GM12878 (cell line): ENCODE measurements around the gene CGB2. TPM values are rescaled to one million over a fixed set of nuclear protein-coding genes. Genes with fewer than 3 reads are reported as not detected.

Experiments
- ATAC-seq: fragments of 200-7000 bp; cut with Tn5 transposase; 3 replicates; pipeline ENCODE4 v1.9.1; 2020; ENCODE audit warnings: mild to moderate bottlenecking, moderate library complexity
- BruUV-seq: library from RNA; stranded (reverse); fragments of 400-500 nt; replicated peaks from 2 replicates; lab custom pipeline; 2021; lab: Mats Ljungman, UMichigan
- CTCF ChIA-PET: fragments of 300-600 bp; sonication (Branson Sonifier 250); formaldehyde crosslinking; extraction: SDS; loops from one replicate; lab custom pipeline; 2021; ENCODE audit warnings: inconsistent platforms; lab: Yijun Ruan, JAX
- POLR2A ChIA-PET: fragments of 350-600 bp; formaldehyde crosslinking; extraction: SDS; loops from one replicate; lab custom pipeline; 2021; ENCODE audit warnings: inconsistent platforms; lab: Charles Lee
- RAD21 ChIA-PET: fragments of 300-600 bp; sonication (Branson Sonifier 250); formaldehyde crosslinking; loops from one replicate; lab custom pipeline; 2023; ENCODE audit warnings: antibody characterized with exemption; ENCODE audit not compliant: unreplicated experiment; lab: Charles Lee
- SMC1A ChIA-PET: fragments of 300-600 bp; sonication (Branson Sonifier 250); formaldehyde crosslinking; loops from one replicate; lab custom pipeline; 2023; ENCODE audit not compliant: unreplicated experiment, uncharacterized antibody; lab: Charles Lee
- DNase-seq: peaks from one replicate; pipeline ENCODE4 v3.0.0-alpha.2; 2011; ENCODE audit warnings: low read depth, low spot score
- FAIRE-seq: peaks from 3 replicates; lab custom pipeline; 2011; peaks lifted over from hg19 to GRCh38; lab: Jason Lieb, UNC
- H2AFZ ChIP-seq: 2 replicates; pipeline ENCODE4 v1.6.0; 2011; ENCODE audit warnings: low read depth, low read length, control low read depth; ENCODE audit not compliant: control insufficient read depth
- H3K27ac ChIP-seq: 2 replicates; pipeline ENCODE4 v1.5.1; 2011; ENCODE audit warnings: control low read depth; ENCODE audit not compliant: control insufficient read depth, insufficient read depth
- H3K27me3 ChIP-seq, 2 experiments: replicated peaks in 1 of 2; 2 replicates each; pipeline versions ENCODE4 v1.6.0 to v1.6.1; 2011; ENCODE audit warnings: low read length in 1 of 2; ENCODE audit not compliant: control insufficient read depth in 2 of 2, insufficient read depth in 2 of 2
- H3K36me3 ChIP-seq, 2 experiments: 2 replicates each; pipeline ENCODE4 v1.5.1; 2011; ENCODE audit warnings: low read length in 1 of 2; ENCODE audit not compliant: control insufficient read depth in 2 of 2, insufficient read depth in 2 of 2
- H3K4me1 ChIP-seq: 2 replicates; pipeline ENCODE4 v1.6.1; 2011; ENCODE audit warnings: mild to moderate bottlenecking, low read length, moderate library complexity, mixed read lengths; ENCODE audit not compliant: control insufficient read depth, insufficient read depth
- H3K4me2 ChIP-seq: 2 replicates; pipeline ENCODE4 v1.6.0; 2011; ENCODE audit warnings: control low read depth; ENCODE audit not compliant: control insufficient read depth, insufficient read depth
- H3K4me3 ChIP-seq: fragments of 200-600 bp; sonication (generic); 2 replicates; pipeline ENCODE4 v1.5.1; 2016
- H3K79me2 ChIP-seq: 2 replicates; pipeline ENCODE4 v1.6.0; 2011; ENCODE audit warnings: low read length; ENCODE audit not compliant: control insufficient read depth, insufficient read depth
- H3K9ac ChIP-seq: 2 replicates; pipeline ENCODE4 v1.8.0; 2011; ENCODE audit warnings: low read length, control low read depth, mixed read lengths; ENCODE audit not compliant: control insufficient read depth, insufficient read depth
- H3K9me3 ChIP-seq: replicated peaks from 3 replicates; pipeline ENCODE4 v1.5.1; 2011; ENCODE audit warnings: mild to moderate bottlenecking, low read length; ENCODE audit not compliant: control insufficient read depth, insufficient read depth
- H4K20me1 ChIP-seq: 2 replicates; pipeline ENCODE4 v1.6.0; 2011; ENCODE audit not compliant: control insufficient read depth, insufficient read depth
- ATF2 ChIP-seq: IDR thresholded peaks from 2 replicates; pipeline ENCODE4 v1.6.1; 2012; ENCODE audit warnings: low read length, inconsistent platforms
- BCL11A ChIP-seq: IDR thresholded peaks from 2 replicates; pipeline ENCODE4 v1.6.1; 2011; ENCODE audit warnings: low read depth, low read length
- CEBPB ChIP-seq, 2 experiments: fragments of 150-350 bp in 1 of 2; IDR thresholded peaks; 2 replicates each; pipeline ENCODE4 v1.6.1; 2012 to 2014; ENCODE audit warnings: low read depth in 2 of 2, low read length in 2 of 2, borderline replicate concordance in 1 of 2, inconsistent platforms in 1 of 2
- CREB1 ChIP-seq: IDR thresholded peaks from 2 replicates; pipeline ENCODE4 v1.6.1; 2012; ENCODE audit warnings: low read depth, mild to moderate bottlenecking, inconsistent platforms
- EZH2 ChIP-seq: IDR thresholded peaks from 2 replicates; pipeline ENCODE4 v1.6.1; 2012; ENCODE audit warnings: low read depth, mild to moderate bottlenecking, control low read depth, inconsistent platforms, low read length, borderline replicate concordance; ENCODE audit not compliant: control insufficient read depth
- IRF4 ChIP-seq: IDR thresholded peaks from 2 replicates; pipeline ENCODE4 v1.6.1; 2011; ENCODE audit warnings: low read depth, low read length
- MEF2B ChIP-seq: fragments of 450-650 bp; IDR thresholded peaks from 2 replicates; pipeline ENCODE4 v1.6.1; 2018; ENCODE audit warnings: mild to moderate bottlenecking, moderate library complexity; ENCODE audit not compliant: partially characterized antibody, poor library complexity, severe bottlenecking
- MLLT1 ChIP-seq: fragments of 450-650 bp; IDR thresholded peaks from 2 replicates; pipeline ENCODE4 v1.6.1; 2016; ENCODE audit warnings: mild to moderate bottlenecking
- MXI1 ChIP-seq: fragments of 150-350 bp; IDR thresholded peaks from 2 replicates; pipeline ENCODE4 v1.6.1; 2011; ENCODE audit warnings: low read depth, mild to moderate bottlenecking, inconsistent platforms, low read length, improper control_type of control experiment
- NFXL1 ChIP-seq: fragments of 450-650 bp; IDR thresholded peaks from 2 replicates; pipeline ENCODE4 v1.6.1; 2017; ENCODE audit warnings: antibody characterized with exemption, mild to moderate bottlenecking, borderline replicate concordance
- POLR2AphosphoS5 ChIP-seq: IDR thresholded peaks from 2 replicates; pipeline ENCODE4 v1.6.1; 2011; ENCODE audit warnings: mild to moderate bottlenecking, low read length, inconsistent platforms
- SMARCA5 ChIP-seq: fragments of 450-650 bp; IDR thresholded peaks from 2 replicates; pipeline ENCODE4 v1.6.1; 2017; ENCODE audit warnings: mild to moderate bottlenecking
- SP1 ChIP-seq: IDR thresholded peaks from one replicate; pipeline ENCODE4 v1.6.1; 2011; ENCODE audit warnings: low read depth, low read length
- SRF ChIP-seq, 2 experiments: IDR thresholded peaks; 2 replicates each; pipeline ENCODE4 v1.6.1; 2011; ENCODE audit warnings: low read depth in 2 of 2, low read length in 2 of 2, mild to moderate bottlenecking in 1 of 2, moderate library complexity in 1 of 2
- SUZ12 ChIP-seq: fragments of 200-600 bp; sonication (generic); IDR thresholded peaks from one replicate; pipeline ENCODE4 v1.6.1; 2018; ENCODE audit warnings: antibody characterized with exemption, mild to moderate bottlenecking; ENCODE audit not compliant: unreplicated experiment
- TAF1 ChIP-seq: IDR thresholded peaks from 2 replicates; pipeline ENCODE4 v1.6.1; 2011; ENCODE audit warnings: mild to moderate bottlenecking, low read depth, low read length, borderline replicate concordance
- TBL1XR1 ChIP-seq: IDR thresholded peaks from 2 replicates; pipeline ENCODE4 v1.6.1; 2012; ENCODE audit warnings: low read depth, low read length, improper control_type of control experiment
- WRNIP1 ChIP-seq: IDR thresholded peaks from 2 replicates; pipeline ENCODE4 v1.6.1; 2011; ENCODE audit warnings: low read depth, low read length, improper control_type of control experiment, borderline replicate concordance
- ZBTB11 ChIP-seq: fragments of 450-650 bp; formaldehyde crosslinking; IDR thresholded peaks from 2 replicates; pipeline ENCODE4 v1.5.0; 2022; ENCODE audit warnings: mild to moderate bottlenecking, missing genetic modification characterization
- WGBS: methylation state at CpG from one replicate; pipeline ENCODE4 v1.1.6; 2016; ENCODE audit warnings: low lambda C conversion rate; ENCODE audit not compliant: insufficient replicate concordance, insufficient coverage; ENCODE audit errors: missing lambda C conversion rate; 5-methylcytosine and 5-hydroxymethylcytosine counted together
- in situ Hi-C: fragments of 300-500 bp; cut with MboI; formaldehyde crosslinking; loops from 9 replicates; pipeline ENCODE4 v1.14.3; 2018; ENCODE audit warnings: mixed read lengths
- intact Hi-C: fragments of 100-400 bp; cut with micrococcal nuclease; formaldehyde crosslinking; loops from one replicate; pipeline ENCODE4 v1.14.2; 2022; ENCODE audit not compliant: unreplicated experiment
- polyA plus RNA-seq, 11 experiments: library from polyadenylated mRNA; depleted of rRNA in 4 of 11; unstranded in 6 of 11; stranded (reverse) in 5 of 11; fragments of >200 nt; fragmentation: Nextera tagmentation in 4 of 11; fragmentation: Illumina TruSeq in 1 of 11; extraction: Ambion mirVana in 4 of 11; extraction: Trizol in 1 of 11; gene quantifications; 1 replicate in 1 of 11; 2 replicates in 10 of 11; pipeline versions ENCODE4 v1.2.1 to v1.2.3, GENCODE V29; 2011 to 2016; ENCODE audit warnings: inconsistent platforms in 2 of 11, missing spikeins in 2 of 11, low read depth in 1 of 11
- total RNA-seq, 4 experiments: library from RNA; depleted of rRNA in 3 of 4; stranded (reverse); fragments of >200 nt in 3 of 4; fragmentation: Illumina TruSeq in 1 of 4; extraction: Trizol in 1 of 4; gene quantifications; 2 replicates each; pipeline versions ENCODE4 v1.2.1 to v1.2.3, GENCODE V29; 2013 to 2021

CGB2 gene
- total and polyA plus RNA-seq, 10 of the 15 experiments (the other 5 are each of a cell fraction or from before 2014, with no cell fraction given), result 0.20 to 0.37 TPM; not detected in 8

- TF ChIP-seq MEF2B, result no peak
These were observed 44.4 kb upstream of the CGB2 start (continued) for GRCh38 chr19:48987323-48987722.

- Histone ChIP-seq H3K79me2 (peaks cover 28% of the 10 kb centered on the region), H3K4me2 (no peak overlapping the region), H2AFZ (no peak overlapping the region), H3K4me1 (peaks cover 3% of the 10 kb centered on the region), H3K9ac (no peak overlapping the region), H3K27ac (no peak overlapping the region), H3K9me3 (no peaks in the 10 kb centered on the region), H4K20me1 (no peaks in the 10 kb centered on the region), H3K27me3 (no peaks in the 10 kb centered on the region), H3K4me3 (no peak overlapping the region), H3K36me3 (peaks cover 4 to 23% of the 10 kb centered on the region in 2 experiments; a peak in 3 of 4 replicates)
- 89% methylated on average over 7 of the region's 7 CpGs for WGBS
- ChIA-PET CTCF (interaction anchor here (2.5 kb wide), 1 partner anchor 8 kb away, joined by 7 read pairs; no protein-coding TSS in a partner anchor), SMC1A (no interaction called here), POLR2A (no interaction called here), RAD21 (no interaction called here)
- no peak for DNase-seq
- intact Hi-C loops (no loop called here), in situ Hi-C loops (no loop called here)
- no peak for ATAC-seq
- no TSS peak for BruUV-seq
- no peak for FAIRE-seq
- no peak for TF ChIP-seq SRF (IDR thresholded peaks at IDR 0.05; ENCODE audit: low read depth in 2 of 2, low read length in 2 of 2)
- TF ChIP-seq CREB1, result no peak
- TF ChIP-seq CEBPB (IDR thresholded peaks at IDR 0.05; ENCODE audit: borderline replicate concordance in 1 of 2, low read depth in 2 of 2, low read length in 2 of 2), result no peak
- no peak for TF ChIP-seq TBL1XR1
- TF ChIP-seq SUZ12, result no peak
- TF ChIP-seq NFXL1, result no peak
- no peak for TF ChIP-seq WRNIP1
- TF ChIP-seq BCL11A, result no peak
- no peak for TF ChIP-seq SP1
- TF ChIP-seq MLLT1, result no peak
- TF ChIP-seq IRF4, result no peak
- TF ChIP-seq EZH2, result no peak
- TF ChIP-seq POLR2AphosphoS5, result no peak
- no peak for TF ChIP-seq SMARCA5
- no peak for TF ChIP-seq TAF1
- TF ChIP-seq ZBTB11 (CRISPR knock-in tag), result no peak
- TF ChIP-seq ATF2, result no peak
- TF ChIP-seq MXI1, result no peak
These were observed 43.4 kb upstream of the CGB2 start for GRCh38 chr19:48988286-48988685.
